ENCODE data around the gene OR9A4. TPM values are rescaled to one million over a fixed set of nuclear protein-coding genes. Genes with fewer than 3 reads are reported as not detected.
"Not testable (repeated sequence)": the region's sequence is repeated elsewhere in the genome, so short reads cannot be mapped to it uniquely, and the experiment has no call there.

OR9A4 gene
- total and polyA plus RNA-seq, 3 donors from 2014 or later: 0.25 TPM; not detected in 2

DNA sequence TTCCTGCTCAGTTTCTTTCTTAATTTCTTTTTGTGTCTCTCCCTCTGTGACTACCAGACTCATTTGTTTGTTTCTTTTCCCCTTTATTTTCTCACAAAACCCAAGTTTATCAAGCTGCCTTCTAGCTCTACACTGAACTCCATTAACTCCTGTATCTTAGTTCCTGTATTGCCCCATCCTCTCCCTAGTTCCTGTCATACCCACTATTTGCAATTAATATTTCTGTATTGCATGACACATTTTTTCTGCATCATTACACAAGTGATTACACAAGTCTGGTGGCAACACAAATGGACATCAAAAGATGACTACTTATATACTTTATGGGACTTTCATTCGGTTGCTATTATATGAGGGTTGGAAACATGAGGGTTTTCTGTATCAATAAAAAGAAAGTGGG, 26.9 kb upstream of the OR9A4 start:
- Histone ChIP-seq H3K36me3 (ENCODE audit: low read depth, missing control alignments) (no peaks in the 10 kb centered on the region), H3K27me3 (no peaks in the 10 kb centered on the region), H3K4me1 (no peaks in the 10 kb centered on the region), H3K27ac (no peak overlapping the region), H3K4me3 (no peak overlapping the region), H3K9me3 (no peaks in the 10 kb centered on the region)
- DNase-seq: no peak
- TF ChIP-seq CTCF (IDR thresholded peaks at IDR 0.05) (no peak), POLR2A (IDR thresholded peaks at IDR 0.05) (no peak)
- intact Hi-C loops (cut with DNase I; ENCODE audit: low total_unique reads): no loop called here
- 83 to 88% methylated on average over 1 of the region's 1 CpG for WGBS, 2 donors

DNA sequence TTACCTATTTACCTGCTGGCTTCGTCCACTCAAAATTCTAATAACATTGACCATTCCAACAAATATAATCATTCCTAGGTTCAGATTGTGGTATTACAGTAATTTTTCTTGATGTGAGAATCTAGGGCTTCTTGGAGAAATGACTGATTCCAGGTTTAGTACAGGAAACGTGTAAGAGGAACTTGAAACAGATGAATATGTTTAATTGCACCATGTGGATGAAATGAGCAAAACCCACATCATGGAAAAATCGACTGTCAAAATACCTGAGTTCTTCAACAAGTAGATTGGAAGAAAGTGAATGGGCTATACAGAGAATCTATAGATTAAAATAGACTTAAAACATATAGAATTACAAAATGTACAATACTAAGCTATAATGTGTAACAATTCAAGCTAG, 24.9 kb upstream of the OR9A4 start:
- no peaks in the 10 kb centered on the region for H3K27me3 ChIP-seq
- intact Hi-C loops (cut with DNase I; ENCODE audit: low total_unique reads): no loop called here
- H3K4me1 ChIP-seq: no peaks in the 10 kb centered on the region
- no peak overlapping the region for H3K4me3 ChIP-seq
- WGBS, 2 donors: 79 to 81% methylated on average over 3 of the region's 3 CpGs
- H3K9me3 ChIP-seq: no peaks in the 10 kb centered on the region
- no peak for DNase-seq
- TF ChIP-seq POLR2A (IDR thresholded peaks at IDR 0.05): no peak
- TF ChIP-seq CTCF (IDR thresholded peaks at IDR 0.05): no peak
- no peak overlapping the region for H3K27ac ChIP-seq
- no peaks in the 10 kb centered on the region for H3K36me3 ChIP-seq (ENCODE audit: low read depth, missing control alignments)

DNA sequence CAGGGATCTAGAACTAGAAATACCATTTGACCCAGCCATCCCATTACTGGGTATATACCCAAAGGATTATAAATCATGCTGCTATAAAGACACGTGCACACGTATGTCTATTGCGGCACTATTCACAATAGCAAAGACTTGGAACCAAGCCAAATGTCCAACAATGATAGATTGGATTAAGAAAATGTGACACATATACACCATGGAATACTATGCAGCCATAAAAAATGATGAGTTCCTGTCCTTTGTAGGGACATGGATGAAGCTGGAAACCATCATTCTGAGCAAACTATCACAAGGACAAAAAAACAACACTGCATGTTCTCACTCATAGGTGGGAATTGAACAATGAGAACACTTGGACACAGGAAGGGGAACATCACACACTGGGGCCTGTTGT, 16.8 kb upstream of the OR9A4 start:
- H3K9me3 ChIP-seq; H3K36me3 ChIP-seq (ENCODE audit: low read depth, missing control alignments); H3K4me1 ChIP-seq; DNase-seq; H3K27ac ChIP-seq; H3K27me3 ChIP-seq; intact Hi-C loops (cut with DNase I; ENCODE audit: low total_unique reads); H3K4me3 ChIP-seq: not testable (repeated sequence)
- 93 to 98% methylated on average over 3 of the region's 3 CpGs for WGBS, 2 donors

GRCh38 chr7:141906285-141906684, 9.9 kb upstream of the OR9A4 start:
- Histone ChIP-seq H3K36me3 (ENCODE audit: low read depth, missing control alignments) (no peaks in the 10 kb centered on the region), H3K27ac (no peak overlapping the region), H3K27me3 (no peaks in the 10 kb centered on the region), H3K4me3 (no peak overlapping the region), H3K4me1 (no peaks in the 10 kb centered on the region), H3K9me3 (no peaks in the 10 kb centered on the region)
- no peak for TF ChIP-seq CTCF (IDR thresholded peaks at IDR 0.05)
- no peak for TF ChIP-seq POLR2A (IDR thresholded peaks at IDR 0.05)
- DNase-seq: no peak
- intact Hi-C loops (cut with DNase I; ENCODE audit: low total_unique reads): no loop called here
- WGBS, 2 donors: 87 to 88% methylated on average over 4 of the region's 4 CpGs

GRCh38 chr7:141911391-141911790, 4.8 kb upstream of the OR9A4 start:
- Histone ChIP-seq H3K4me3 (no peak overlapping the region), H3K27me3 (no peaks in the 10 kb centered on the region), H3K27ac (no peak overlapping the region), H3K4me1 (no peaks in the 10 kb centered on the region), H3K9me3 (no peaks in the 10 kb centered on the region), H3K36me3 (ENCODE audit: low read depth, missing control alignments) (no peaks in the 10 kb centered on the region)
- no peak for DNase-seq
- TF ChIP-seq CTCF (IDR thresholded peaks at IDR 0.05) (no peak), POLR2A (IDR thresholded peaks at IDR 0.05) (no peak)
- intact Hi-C loops (cut with DNase I; ENCODE audit: low total_unique reads): no loop called here
